GM10266 (cell line): Measurements from ENCODE around the gene CP.
"Not testable (repeated sequence)": the region's sequence is repeated elsewhere in the genome, so short reads cannot be mapped to it uniquely, and the experiment has no call there.

ENCODE experiments used
- DNase-seq: peaks from one replicate; pipeline ENCODE4 v3.0.0; 2012; ENCODE audit errors: extremely low spot score
- CTCF ChIP-seq: IDR thresholded peaks from 2 replicates; pipeline ENCODE4 v1.5.1; 2012; ENCODE audit warnings: mild to moderate bottlenecking, low read depth; ENCODE audit not compliant: control insufficient read depth, insufficient read depth; ENCODE audit errors: missing control alignments

Gene CP

GRCh38 chr3:149226776-149227175, 5.1 kb upstream of the CP start:
- no peak for TF ChIP-seq CTCF
- DNase-seq: no peak

GRCh38 chr3:149224736-149225594, 3.3 kb upstream of the CP start:
- peak; percentile 50 for DNase-seq
- no peak for TF ChIP-seq CTCF

- no peak for TF ChIP-seq CTCF
- no peak for DNase-seq
Measured at GRCh38 chr3:149223461-149223820, 1.8 kb upstream of the CP start.

GRCh38 chr3:149219380-149220121, 2.1 kb downstream of the CP start:
- not testable (repeated sequence) for DNase-seq

- TF ChIP-seq CTCF: no peak
- no peak for DNase-seq
Measured at GRCh38 chr3:149217347-149217746, 4.3 kb downstream of the CP start.

- DNase-seq: no peak
- no peak for TF ChIP-seq CTCF
Measured at GRCh38 chr3:149216193-149216869, 5.3 kb downstream of the CP start.

- DNase-seq: no peak
- TF ChIP-seq CTCF: no peak
Measured at GRCh38 chr3:149215515-149215914, 6.1 kb downstream of the CP start.
